H9 (cell line): Measurements from ENCODE around the gene UHRF1. TPM values are rescaled to one million over a fixed set of nuclear protein-coding genes. Genes with fewer than 3 reads are reported as not detected.

ENCODE experiments used
- DNase-seq: peaks from one replicate; pipeline ENCODE4 v3.0.0-alpha.2; 2017
- H2AFZ ChIP-seq: one replicate; pipeline ENCODE4 v1.6.1; 2013; ENCODE audit warnings: mild to moderate bottlenecking, low read length, control low read depth, moderate library complexity
- H2AK5ac ChIP-seq: 2 replicates; pipeline ENCODE4 v1.6.1; 2013; ENCODE audit warnings: low read length, control low read depth, mixed read lengths; ENCODE audit not compliant: insufficient read length
- H2BK120ac ChIP-seq: one replicate; pipeline ENCODE4 v1.6.1; 2013; ENCODE audit warnings: low read depth, mild to moderate bottlenecking, low read length, control low read depth, inconsistent platforms; ENCODE audit not compliant: poor library complexity, severe bottlenecking
- H2BK12ac ChIP-seq: 2 replicates; pipeline ENCODE4 v1.6.1; 2013; ENCODE audit warnings: low read length, control low read depth, mixed read lengths, low read depth; ENCODE audit not compliant: insufficient read length
- H2BK15ac ChIP-seq: 2 replicates; pipeline ENCODE4 v1.6.1; 2013; ENCODE audit warnings: low read depth, low read length, control low read depth
- H2BK20ac ChIP-seq: one replicate; pipeline ENCODE4 v1.6.1; 2013; ENCODE audit warnings: low read depth, mild to moderate bottlenecking, low read length, control low read depth, inconsistent platforms; ENCODE audit not compliant: poor library complexity, severe bottlenecking
- H2BK5ac ChIP-seq: 2 replicates; pipeline ENCODE4 v1.6.1; 2013; ENCODE audit warnings: low read length, control low read depth, mixed read lengths; ENCODE audit not compliant: insufficient read length
- H3K14ac ChIP-seq: 2 replicates; pipeline ENCODE4 v1.6.1; 2013; ENCODE audit warnings: low read length, control low read depth; ENCODE audit not compliant: insufficient read depth
- H3K18ac ChIP-seq: 2 replicates; pipeline ENCODE4 v1.6.1; 2013; ENCODE audit warnings: low read depth, mild to moderate bottlenecking, mixed read lengths, low read length, control low read depth; ENCODE audit not compliant: insufficient read length
- H3K23ac ChIP-seq: 2 replicates; pipeline ENCODE4 v1.6.1; 2013; ENCODE audit warnings: low read length, control low read depth, mixed read lengths, low read depth; ENCODE audit not compliant: insufficient read length
- H3K23me2 ChIP-seq: 2 replicates; pipeline ENCODE4 v1.6.1; 2013; ENCODE audit warnings: low read depth, mild to moderate bottlenecking, mixed read lengths, low read length, control low read depth; ENCODE audit not compliant: insufficient read length, poor library complexity, severe bottlenecking
- H3K27ac ChIP-seq: 2 replicates; pipeline ENCODE4 v1.5.1; 2013; ENCODE audit warnings: low read length, control low read depth, mixed read lengths, low read depth; ENCODE audit not compliant: insufficient read length
- H3K27me3 ChIP-seq: 2 replicates; pipeline ENCODE4 v1.6.1; 2013; ENCODE audit warnings: low read length, control low read depth, inconsistent platforms; ENCODE audit not compliant: insufficient read depth
- H3K4ac ChIP-seq: 2 replicates; pipeline ENCODE4 v1.6.1; 2013; ENCODE audit warnings: low read depth, mild to moderate bottlenecking, control low read depth, inconsistent platforms, low read length, moderate library complexity
- H3K4me1 ChIP-seq: 2 replicates; pipeline ENCODE4 v1.6.1; 2013; ENCODE audit warnings: low read length, control low read depth, inconsistent platforms; ENCODE audit not compliant: insufficient read depth
- H3K4me2 ChIP-seq: 2 replicates; pipeline ENCODE4 v1.6.1; 2013; ENCODE audit warnings: low read length, control low read depth, mixed read lengths; ENCODE audit not compliant: insufficient read length, insufficient read depth
- H3K56ac ChIP-seq: 2 replicates; pipeline ENCODE4 v1.6.1; 2013; ENCODE audit warnings: low read depth, mild to moderate bottlenecking, mixed read lengths, low read length, control low read depth; ENCODE audit not compliant: insufficient read length
- H3K79me1 ChIP-seq: 2 replicates; pipeline ENCODE4 v1.6.1; 2013; ENCODE audit warnings: low read depth, mild to moderate bottlenecking, moderate library complexity, low read length, control low read depth, inconsistent platforms; ENCODE audit not compliant: insufficient read depth, poor library complexity, severe bottlenecking
- H3K79me2 ChIP-seq: 2 replicates; pipeline ENCODE4 v1.6.1; 2013; ENCODE audit warnings: low read length, control low read depth, inconsistent platforms; ENCODE audit not compliant: insufficient read depth
- H3K9ac ChIP-seq: 2 replicates; pipeline ENCODE4 v1.6.1; 2013; ENCODE audit warnings: low read length, control low read depth, mixed read lengths; ENCODE audit not compliant: insufficient read length; ENCODE audit errors: extremely low read depth
- H3K9me3 ChIP-seq: one replicate; pipeline ENCODE4 v1.6.1; 2013; ENCODE audit warnings: low read depth, low read length, inconsistent platforms; ENCODE audit not compliant: control insufficient read depth
- H3T11ph ChIP-seq: one replicate; pipeline ENCODE4 v1.6.1; 2013; ENCODE audit warnings: mild to moderate bottlenecking, low read length, control low read depth, inconsistent platforms
- H4K20me1 ChIP-seq: one replicate; pipeline ENCODE4 v1.6.1; 2013; ENCODE audit not compliant: control insufficient read depth, insufficient read length, insufficient read depth
- H4K5ac ChIP-seq: 2 replicates; pipeline ENCODE4 v1.6.1; 2013; ENCODE audit warnings: low read depth, mild to moderate bottlenecking, mixed read lengths, low read length, control low read depth; ENCODE audit not compliant: insufficient read length
- H4K8ac ChIP-seq: replicated peaks from 2 replicates; pipeline ENCODE4 v1.6.1; 2013; ENCODE audit warnings: low read length, control low read depth, mixed read lengths, low read depth; ENCODE audit not compliant: insufficient read length
- H4K91ac ChIP-seq: 2 replicates; pipeline ENCODE4 v1.6.1; 2013; ENCODE audit warnings: low read depth, mild to moderate bottlenecking, moderate library complexity, mixed read lengths, low read length, control low read depth; ENCODE audit not compliant: insufficient read length
- H3K27ac Mint-ChIP-seq, 3 experiments: 2 replicates in 2 of 3; 3 replicates in 1 of 3; pipeline ENCODE4 v1.8.0; 2020 to 2021; ENCODE audit warnings: mixed read lengths in 3 of 3, mild to moderate bottlenecking in 1 of 3, moderate library complexity in 1 of 3
- H3K27me3 Mint-ChIP-seq: 2 replicates; pipeline ENCODE4 v1.8.0; 2021; ENCODE audit warnings: low read depth, mild to moderate bottlenecking, moderate library complexity, mixed read lengths
- H3K36me3 Mint-ChIP-seq, 3 experiments: 2 replicates in 2 of 3; 3 replicates in 1 of 3; pipeline ENCODE4 v1.8.0; 2020 to 2021; ENCODE audit warnings: low read depth in 3 of 3, mixed read lengths in 3 of 3; ENCODE audit not compliant: insufficient read depth in 1 of 3
- H3K4me1 Mint-ChIP-seq, 2 experiments: 2 replicates each; pipeline ENCODE4 v1.8.0; 2020; ENCODE audit warnings: mixed read lengths in 2 of 2
- H3K4me3 Mint-ChIP-seq, 2 experiments: 2 replicates in 1 of 2; 3 replicates in 1 of 2; pipeline ENCODE4 v1.8.0; 2020 to 2021; ENCODE audit warnings: mild to moderate bottlenecking in 2 of 2, mixed read lengths in 2 of 2, moderate library complexity in 1 of 2
- H3K9me3 Mint-ChIP-seq, 2 experiments: 2 replicates in 1 of 2; 3 replicates in 1 of 2; pipeline ENCODE4 v1.8.0; 2020; ENCODE audit warnings: mild to moderate bottlenecking in 2 of 2, mixed read lengths in 2 of 2, moderate library complexity in 1 of 2
- CTCF ChIP-seq: fragments of 200-600 bp; sonication (generic); conservative IDR thresholded peaks from 3 replicates; pipeline ENCODE4 v1.8.0; 2021; ENCODE audit warnings: antibody characterized with exemption, mild to moderate bottlenecking
- WGBS: extraction: QIAGEN DNeasy Blood & Tissue Kit; methylation state at CpG from one replicate; pipeline ENCODE4 v1.1.7; 2013; ENCODE audit warnings: missing lambda C conversion rate, low lambda C conversion rate, mixed read lengths; ENCODE audit not compliant: insufficient read length; ENCODE audit errors: extremely low coverage; 5-methylcytosine and 5-hydroxymethylcytosine counted together
- total RNA-seq: library from RNA; stranded (reverse); gene quantifications from 2 replicates; pipeline ENCODE4 v1.2.1, GENCODE V29; 2021

Gene UHRF1
- total RNA-seq, 1 experiment from 2014 or later = 106 TPM

GRCh38 chr19:4911786-4912672, 2.7 kb downstream of the UHRF1 start:
- peaks cover 4% of the 10 kb centered on the region for H4K20me1 ChIP-seq
- no peaks in the 10 kb centered on the region; the same call in 1 of the 2 replicates for H3K4me1 ChIP-seq
- H3K9ac ChIP-seq = no peak overlapping the region
- peaks cover 34 to 37% of the 10 kb centered on the region in 2 experiments for H3K4me1 Mint-ChIP-seq
- H4K8ac ChIP-seq = no peak overlapping the region
- no peak overlapping the region for H3K23ac ChIP-seq
- no peak overlapping the region for H4K5ac ChIP-seq
- H3K36me3 Mint-ChIP-seq = peaks cover 13 to 61% (median 48%) of the 10 kb centered on the region in 3 experiments; a peak in 6 of 7 replicates
- H3K4ac ChIP-seq = no peak overlapping the region
- no CpG with 5 or more reads among the region's 29 CpGs for WGBS
- H3T11ph ChIP-seq = no peak overlapping the region
- no peak overlapping the region for H3K27ac ChIP-seq
- H3K14ac ChIP-seq = no peak overlapping the region
- TF ChIP-seq CTCF = peak; percentile 69
- no peak overlapping the region for H2BK5ac ChIP-seq
- peaks cover 20% of the 10 kb centered on the region; the same call in 1 of the 2 replicates for H3K79me2 ChIP-seq
- H3K4me2 ChIP-seq = no peak overlapping the region
- H2AK5ac ChIP-seq = no peak overlapping the region
- no peaks in the 10 kb centered on the region for H3K27me3 ChIP-seq
- H3K27ac Mint-ChIP-seq = peak overlapping the region; percentile 64 to 83 (median 81); a peak in 5 of 7 replicates
- H3K27me3 Mint-ChIP-seq = peaks cover 14% of the 10 kb centered on the region
- H2BK12ac ChIP-seq = no peak overlapping the region
- no peaks in the 10 kb centered on the region for H3K9me3 Mint-ChIP-seq
- H3K56ac ChIP-seq = no peak overlapping the region
- H2BK15ac ChIP-seq = no peak overlapping the region
- no peaks in the 10 kb centered on the region for H3K9me3 ChIP-seq
- no peak for DNase-seq
- no peak overlapping the region for H3K18ac ChIP-seq
- H3K23me2 ChIP-seq = peaks cover 7% of the 10 kb centered on the region
- H4K91ac ChIP-seq = no peak overlapping the region
- H2BK120ac ChIP-seq = no peak overlapping the region
- no peaks in the 10 kb centered on the region for H3K79me1 ChIP-seq
- H3K4me3 Mint-ChIP-seq = peak overlapping the region; percentile 79 to 89
- H2AFZ ChIP-seq = no peak overlapping the region
- H2BK20ac ChIP-seq = no peak overlapping the region
